Hematopoietic multipotent progenitor cell treated with erythropoietin and hydrocortisone succinate and interleukin-3 and kit ligand, for 6 days (in vitro differentiated cells): Measurements from ENCODE around the gene PROKR1.
"Not testable (repeated sequence)": the region's sequence is repeated elsewhere in the genome, so short reads cannot be mapped to it uniquely, and the experiment has no call there.

ENCODE experiments used
- DNase-seq: peaks from one replicate; pipeline ENCODE4 v3.0.0-alpha.2; 2015

PROKR1 gene

GRCh38 chr2:68659081-68659480 is 15.7 kb downstream of the PROKR1 start:
- DNase-seq: no peak

- no peak for DNase-seq
Measured at GRCh38 chr2:68660658-68661057, 17.3 kb downstream of the PROKR1 start.

GRCh38 chr2:68662466-68662865 is 19.1 kb downstream of the PROKR1 start:
- DNase-seq: peak; percentile 24

GRCh38 chr2:68663371-68664156 is 20.2 kb downstream of the PROKR1 start:
- DNase-seq: no peak

- no peak for DNase-seq
Measured at GRCh38 chr2:68667371-68667770, 24.0 kb downstream of the PROKR1 start.

GRCh38 chr2:68669651-68670050 is 26.3 kb downstream of the PROKR1 start:
- DNase-seq: no peak

- no peak for DNase-seq
Measured at GRCh38 chr2:68671961-68672360, 28.6 kb downstream of the PROKR1 start.

- no peak for DNase-seq
Measured at GRCh38 chr2:68673631-68674030, 30.3 kb downstream of the PROKR1 start.

- DNase-seq: no peak
Measured at GRCh38 chr2:68675470-68675869, 32.1 kb downstream of the PROKR1 start.

GRCh38 chr2:68677837-68678236 is 34.5 kb downstream of the PROKR1 start:
- DNase-seq: not testable (repeated sequence)

- DNase-seq: not testable (repeated sequence)
Measured at GRCh38 chr2:68679166-68679916, 36.0 kb downstream of the PROKR1 start.

- not testable (repeated sequence) for DNase-seq
Measured at GRCh38 chr2:68679917-68680267, 36.5 kb downstream of the PROKR1 start.

GRCh38 chr2:68684197-68684596 is 40.8 kb downstream of the PROKR1 start:
- DNase-seq: no peak

GRCh38 chr2:68686178-68686577 is 42.8 kb downstream of the PROKR1 start:
- no peak for DNase-seq

GRCh38 chr2:68687018-68687417 is 43.6 kb downstream of the PROKR1 start:
- DNase-seq: no peak

- peak; percentile 77 for DNase-seq
Measured at GRCh38 chr2:68689553-68690537, 46.5 kb downstream of the PROKR1 start.

GRCh38 chr2:68690851-68691250 is 47.5 kb downstream of the PROKR1 start:
- DNase-seq: no peak

GRCh38 chr2:68692511-68692910 is 49.1 kb downstream of the PROKR1 start:
- DNase-seq: peak; percentile 29

- no peak for DNase-seq
Measured at GRCh38 chr2:68693951-68694350, 50.6 kb downstream of the PROKR1 start.

GRCh38 chr2:68695971-68696370 is 52.6 kb downstream of the PROKR1 start:
- DNase-seq: no peak

- no peak for DNase-seq
Measured at GRCh38 chr2:68696554-68696953, 53.2 kb downstream of the PROKR1 start.

- DNase-seq: no peak
Measured at GRCh38 chr2:68698567-68699377, 55.4 kb downstream of the PROKR1 start.
